Tibial nerve (tissue), 4 donors: ENCODE measurements around the gene FGF14. TPM values are rescaled to one million over a fixed set of nuclear protein-coding genes. Genes with fewer than 3 reads are reported as not detected.

Source experiments
- DNase-seq, 2 donors: peaks; one replicate each; pipeline ENCODE4 v3.0.0-alpha.2; 2019; ENCODE audit warnings: low spot score in 2 of 2
- H3K27ac ChIP-seq, 4 donors: fragments of 200-600 bp; sonication (generic) in 3 of 4; one replicate each; pipeline ENCODE4 v1.5.1; 2017 to 2019; ENCODE audit warnings: mild to moderate bottlenecking in 1 of 4
- H3K27me3 ChIP-seq, 2 donors: fragments of 200-600 bp; sonication (generic) in 1 of 2; one replicate each; pipeline versions ENCODE4 v1.5.1 to v1.6.0; 2017 to 2019
- H3K36me3 ChIP-seq, 3 donors: fragments of 200-600 bp; sonication (generic); one replicate each; pipeline ENCODE4 v1.5.1; 2018 to 2019
- H3K4me1 ChIP-seq, 4 donors: fragments of 200-600 bp; sonication (generic) in 3 of 4; one replicate each; pipeline ENCODE4 v1.5.1; 2017 to 2019
- H3K4me3 ChIP-seq, 4 donors: fragments of 200-600 bp; sonication (generic) in 3 of 4; one replicate each; pipeline ENCODE4 v1.5.1; 2017 to 2019; ENCODE audit warnings: mild to moderate bottlenecking in 1 of 4, moderate library complexity in 1 of 4
- H3K9me3 ChIP-seq, 4 donors: fragments of 200-600 bp; sonication (generic) in 3 of 4; one replicate each; pipeline ENCODE4 v1.5.1; 2017 to 2019
- CTCF ChIP-seq, 5 experiments: fragments of 200-600 bp in 3 of 5; fragments of 450-650 bp in 2 of 5; sonication (generic) in 3 of 5; IDR thresholded peaks; one replicate each; pipeline ENCODE4 v1.5.1; 2016 to 2019; ENCODE audit warnings: antibody characterized with exemption in 5 of 5, mild to moderate bottlenecking in 3 of 5, moderate library complexity in 2 of 5
- EP300 ChIP-seq, 2 donors: sonication (generic); formaldehyde crosslinking; IDR thresholded peaks; one replicate each; pipeline ENCODE4 v1.6.1; 2017; ENCODE audit warnings: antibody characterized with exemption in 2 of 2, mild to moderate bottlenecking in 1 of 2
- POLR2A ChIP-seq, 2 donors: fragments of 450-650 bp; IDR thresholded peaks; one replicate each; pipeline ENCODE4 v1.6.1; 2017; ENCODE audit warnings: antibody characterized with exemption in 2 of 2, mild to moderate bottlenecking in 2 of 2, moderate library complexity in 2 of 2
- WGBS, 2 donors: methylation state at CpG; one replicate each; pipeline ENCODE4 v1.1.5; 2018; 5-methylcytosine and 5-hydroxymethylcytosine counted together
- total RNA-seq, 4 donors: library from RNA; depleted of rRNA; stranded (reverse); fragments of >200 nt; gene quantifications; one replicate each; pipeline ENCODE4 v1.1.0, GENCODE V29; 2016

Gene FGF14
- total RNA-seq, 4 donors from 2014 or later, result 0.20 to 2.1 (median 0.21) TPM; not detected in 1

GRCh38 chr13:102191951-102192502 is 209.8 kb downstream of the FGF14 start:
- no peak overlapping the region for H3K27ac ChIP-seq
- no peak for DNase-seq
- H3K36me3 ChIP-seq, result no peaks in the 10 kb centered on the region
- no peak for TF ChIP-seq POLR2A (IDR thresholded peaks at IDR 0.05)
- TF ChIP-seq EP300 (IDR thresholded peaks at IDR 0.05), result no peak
- no peak for TF ChIP-seq CTCF (IDR thresholded peaks at IDR 0.05)
- H3K4me3 ChIP-seq, result no peak overlapping the region
- no peaks in the 10 kb centered on the region for H3K4me1 ChIP-seq
- WGBS, 2 donors, result 0 to 13% methylated on average over 1 of the region's 1 CpG
- no peaks in the 10 kb centered on the region for H3K27me3 ChIP-seq
- H3K9me3 ChIP-seq, result no peaks in the 10 kb centered on the region

DNA sequence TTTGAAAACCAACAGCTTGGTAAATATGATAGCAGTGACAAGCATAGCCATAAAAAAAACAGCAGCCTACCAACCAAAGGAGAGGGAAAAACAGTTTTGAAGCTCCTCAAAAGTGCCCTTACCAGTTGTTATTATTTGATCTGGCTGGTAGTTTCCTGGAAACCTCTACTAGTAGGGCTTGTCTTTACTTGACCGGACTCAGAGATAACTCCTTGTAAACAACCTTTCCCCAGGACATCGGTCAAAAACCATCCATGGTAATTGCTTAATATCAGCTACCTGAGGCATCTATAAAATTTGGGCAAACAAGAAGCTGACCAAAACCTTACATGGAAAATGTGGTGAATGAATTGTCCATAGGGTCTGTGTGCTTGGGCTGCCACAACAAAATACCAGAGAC is 210.9 kb downstream of the FGF14 start:
- TF ChIP-seq CTCF (IDR thresholded peaks at IDR 0.05), result no peak
- no peak for TF ChIP-seq EP300 (IDR thresholded peaks at IDR 0.05)
- TF ChIP-seq POLR2A (IDR thresholded peaks at IDR 0.05), result no peak
- DNase-seq, result no peak
- no peaks in the 10 kb centered on the region for H3K4me1 ChIP-seq
- H3K9me3 ChIP-seq, result no peaks in the 10 kb centered on the region
- H3K36me3 ChIP-seq, result no peaks in the 10 kb centered on the region
- H3K27ac ChIP-seq, result no peak overlapping the region
- 95 to 98% methylated on average over 2 of the region's 2 CpGs for WGBS, 2 donors
- no peaks in the 10 kb centered on the region for H3K27me3 ChIP-seq
- no peak overlapping the region for H3K4me3 ChIP-seq

DNA sequence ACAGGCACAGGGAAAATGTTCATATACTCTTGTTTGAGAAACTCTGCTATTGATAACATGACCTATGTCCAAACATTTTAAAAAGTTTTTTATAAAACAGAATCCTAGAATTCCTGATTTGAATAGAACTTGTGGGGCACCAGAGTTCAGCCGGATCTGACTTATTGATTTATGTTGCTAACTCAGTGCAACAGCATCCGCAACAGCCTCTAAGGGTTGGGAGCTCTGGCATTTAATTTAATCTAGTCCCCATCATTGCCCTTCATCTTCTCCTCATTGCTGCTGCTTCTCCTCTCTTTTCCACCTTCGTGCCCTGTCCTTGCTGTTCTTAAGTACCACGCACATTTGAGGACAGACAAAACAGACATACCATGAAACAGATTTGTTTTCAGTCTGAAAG is 214.5 kb downstream of the FGF14 start:
- H3K4me3 ChIP-seq, result no peak overlapping the region
- TF ChIP-seq EP300 (IDR thresholded peaks at IDR 0.05), result no peak
- no peak for TF ChIP-seq POLR2A (IDR thresholded peaks at IDR 0.05)
- TF ChIP-seq CTCF (IDR thresholded peaks at IDR 0.05), result no peak
- DNase-seq, result no peak
- 69 to 74% methylated on average over 4 of the region's 4 CpGs for WGBS, 2 donors
- H3K9me3 ChIP-seq, result no peaks in the 10 kb centered on the region
- H3K36me3 ChIP-seq, result no peaks in the 10 kb centered on the region
- H3K4me1 ChIP-seq, result no peaks in the 10 kb centered on the region
- no peak overlapping the region for H3K27ac ChIP-seq
- no peaks in the 10 kb centered on the region for H3K27me3 ChIP-seq

DNA sequence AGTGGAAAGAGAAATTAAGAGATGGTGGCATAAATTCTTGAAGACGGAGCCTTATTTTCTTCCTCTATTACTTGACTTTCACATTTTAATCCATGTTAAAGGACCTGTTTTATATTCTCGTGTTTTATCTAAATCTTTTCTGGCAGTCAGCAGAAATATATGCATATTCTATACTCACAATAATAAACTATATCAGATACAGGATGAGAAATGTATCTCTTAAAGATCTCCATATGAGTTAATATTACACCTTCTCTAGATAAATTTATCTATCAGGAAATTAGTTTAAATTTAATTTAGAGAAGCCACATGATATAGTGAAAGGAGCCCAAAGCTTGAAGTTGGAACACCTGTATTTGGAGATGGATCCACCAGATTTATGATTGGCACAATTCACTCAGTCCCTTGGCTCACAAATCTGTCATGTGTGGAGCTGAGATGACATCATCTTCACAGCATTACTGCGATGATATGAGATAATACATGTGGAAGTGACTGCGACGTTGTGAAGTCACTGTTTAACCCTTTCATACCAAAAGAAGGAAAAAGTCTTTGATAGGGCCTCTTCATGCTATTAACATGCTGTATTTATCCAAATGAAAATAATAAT is 216.4 kb downstream of the FGF14 start:
- Histone ChIP-seq H3K27ac (no peak overlapping the region), H3K36me3 (no peaks in the 10 kb centered on the region), H3K9me3 (no peaks in the 10 kb centered on the region), H3K4me3 (no peak overlapping the region), H3K27me3 (no peaks in the 10 kb centered on the region), H3K4me1 (no peaks in the 10 kb centered on the region)
- 49 to 53% methylated on average over 5 of the region's 5 CpGs for WGBS, 2 donors
- TF ChIP-seq EP300 (IDR thresholded peaks at IDR 0.05) (no peak), CTCF (IDR thresholded peaks at IDR 0.05) (no peak), POLR2A (IDR thresholded peaks at IDR 0.05) (no peak)
- DNase-seq, result no peak

GRCh38 chr13:102183509-102184182 is 218.2 kb downstream of the FGF14 start:
- H3K27me3 ChIP-seq, result no peaks in the 10 kb centered on the region
- H3K4me1 ChIP-seq, result no peaks in the 10 kb centered on the region
- TF ChIP-seq EP300 (IDR thresholded peaks at IDR 0.05) (no peak), POLR2A (IDR thresholded peaks at IDR 0.05) (no peak), CTCF (IDR thresholded peaks at IDR 0.05) (no peak)
- no peak overlapping the region for H3K27ac ChIP-seq
- H3K36me3 ChIP-seq, result no peaks in the 10 kb centered on the region
- H3K9me3 ChIP-seq, result no peaks in the 10 kb centered on the region
- DNase-seq, result no peak
- WGBS, 2 donors, result 59 to 62% methylated on average over 4 of the region's 4 CpGs
- H3K4me3 ChIP-seq, result no peak overlapping the region
